SH-SY5Y (cell line): ENCODE data around the gene DCP1A.

Experiments
- GATA2 ChIP-seq: IDR thresholded peaks from 2 replicates; pipeline ENCODE4 v1.6.1; 2011; ENCODE audit warnings: mild to moderate bottlenecking, low read depth, low read length
- GATA3 ChIP-seq: IDR thresholded peaks from 2 replicates; pipeline ENCODE4 v1.6.1; 2011; ENCODE audit warnings: low read depth, mild to moderate bottlenecking, low read length, moderate library complexity

The DCP1A gene

DNA sequence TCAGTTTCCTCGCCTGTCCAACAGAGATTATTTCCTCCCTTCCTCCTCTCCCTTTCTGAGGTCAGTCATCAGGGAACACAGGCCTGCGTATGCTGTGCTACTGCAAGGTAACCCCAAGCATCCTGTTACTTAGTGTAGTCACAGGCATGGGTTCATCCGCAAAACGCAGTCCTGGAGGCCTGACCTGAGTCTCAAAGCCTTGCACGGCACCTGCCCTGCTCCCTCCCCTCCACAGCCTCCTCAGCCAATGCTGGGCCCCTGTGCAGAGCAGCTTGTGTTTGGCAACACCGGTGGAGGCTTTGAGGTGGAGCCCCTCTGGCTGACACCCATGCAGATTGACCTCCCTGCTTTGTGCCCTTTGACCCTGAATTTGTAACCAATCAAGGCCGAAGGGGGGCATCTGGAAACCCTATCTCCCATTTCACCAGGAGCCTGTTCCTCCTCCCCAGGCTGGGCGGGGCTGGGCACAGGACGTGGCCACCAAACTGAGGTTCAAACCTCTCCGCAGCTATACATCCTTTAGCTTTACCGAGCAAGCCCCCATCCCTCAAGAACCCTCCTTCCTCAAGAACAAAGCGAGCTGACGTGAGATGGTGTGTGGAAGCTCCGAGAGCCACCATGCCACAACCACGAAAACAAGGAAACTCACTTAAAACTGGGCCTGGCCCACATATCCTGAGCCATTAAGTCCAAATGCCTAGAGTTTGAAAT lies 113.1 kb downstream of the DCP1A start:
- no peak for TF ChIP-seq GATA3
- no peak for TF ChIP-seq GATA2
